ENCODE measurements around the gene MACROH2A1.
A peak's percentile ranks its signal among the peaks of the same experiment; 100 is the strongest.

Gene MACROH2A1

GRCh38 chr5:135436951-135437418, 38.0 kb upstream of the MACROH2A1 start:
- no peak for DNase-seq

DNA sequence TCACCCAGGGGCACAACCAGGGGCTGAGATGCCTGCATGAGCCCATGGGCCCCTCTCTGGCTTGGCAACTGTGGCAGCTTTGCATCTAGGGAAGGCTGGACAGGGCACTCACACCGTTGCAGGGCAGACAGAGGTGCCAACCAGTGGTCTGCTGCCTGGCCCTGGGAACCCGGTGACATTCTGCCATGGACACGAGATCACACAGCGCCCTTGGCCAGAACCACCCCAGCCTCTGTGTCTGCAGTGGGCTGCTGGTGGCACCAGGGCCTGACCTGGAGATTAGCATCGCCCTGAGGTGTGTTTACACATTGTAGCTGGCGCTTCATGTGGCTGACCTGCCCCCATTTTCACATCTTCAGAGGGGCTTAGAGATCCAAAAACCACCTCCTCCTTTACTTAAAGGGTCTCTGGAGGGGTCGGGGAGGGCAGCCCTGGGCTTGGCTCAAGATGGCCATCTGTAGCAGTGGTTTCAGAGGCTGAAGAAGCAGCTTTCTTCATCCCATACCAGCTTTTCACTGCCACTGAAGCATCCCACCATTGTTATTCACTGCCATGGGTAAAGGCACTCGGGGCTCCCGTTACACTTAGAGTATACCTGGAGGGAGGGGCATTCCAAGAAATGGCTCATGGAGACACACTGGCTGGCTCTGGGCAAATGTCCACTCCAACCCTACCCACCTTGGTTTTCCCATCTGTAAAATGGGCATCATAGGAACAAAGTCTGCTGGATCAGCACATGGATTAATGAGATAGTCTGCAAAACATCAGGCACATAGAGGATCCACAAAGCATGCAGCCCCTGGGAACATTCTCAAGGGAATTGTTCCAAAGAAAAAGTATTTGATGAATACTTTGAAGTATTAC, 36.7 kb upstream of the MACROH2A1 start:
- DNase-seq, result no peak

DNA sequence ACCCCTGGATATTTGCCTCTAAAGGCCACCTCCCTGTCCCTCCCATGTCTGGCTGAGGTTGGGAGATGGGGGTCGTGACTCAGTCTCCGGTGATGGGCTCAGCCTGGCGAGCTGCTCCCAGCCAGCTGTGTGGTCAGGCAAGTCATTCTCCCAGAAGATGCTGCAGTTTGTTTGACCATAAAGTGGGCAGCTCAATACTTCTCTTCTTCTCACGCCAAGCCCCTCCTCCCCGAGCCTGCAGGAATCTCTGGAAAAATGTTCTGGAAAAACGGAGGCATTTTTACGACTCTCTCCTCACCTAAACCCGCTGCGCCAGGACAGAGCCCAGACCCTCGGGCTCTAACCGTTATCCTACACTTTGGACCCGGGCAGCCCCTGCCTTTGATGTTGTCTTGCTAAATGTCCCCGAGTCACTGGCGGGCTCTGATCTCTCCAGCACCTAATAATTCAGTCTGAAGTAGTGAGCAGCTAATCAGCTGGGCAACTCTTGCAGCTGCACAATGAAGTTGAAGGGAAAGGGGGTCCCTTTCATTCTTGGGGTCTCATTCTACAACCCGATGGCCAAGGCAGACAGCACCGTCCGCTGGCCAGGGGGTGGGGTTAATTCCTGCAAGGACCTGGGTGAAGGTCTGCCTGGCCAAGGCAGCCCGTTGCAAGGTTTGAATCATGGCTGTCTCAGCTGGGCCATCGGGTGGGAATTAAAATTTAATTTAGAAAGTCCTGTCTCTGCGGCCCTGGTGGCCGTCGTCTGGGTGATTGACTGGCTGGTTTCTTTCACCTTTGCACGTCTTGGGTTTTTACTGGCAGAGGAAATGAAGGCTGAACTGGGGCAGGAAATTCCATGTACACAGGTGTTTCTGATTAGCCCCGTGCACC, 35.8 kb upstream of the MACROH2A1 start:
- no peak for DNase-seq

DNA sequence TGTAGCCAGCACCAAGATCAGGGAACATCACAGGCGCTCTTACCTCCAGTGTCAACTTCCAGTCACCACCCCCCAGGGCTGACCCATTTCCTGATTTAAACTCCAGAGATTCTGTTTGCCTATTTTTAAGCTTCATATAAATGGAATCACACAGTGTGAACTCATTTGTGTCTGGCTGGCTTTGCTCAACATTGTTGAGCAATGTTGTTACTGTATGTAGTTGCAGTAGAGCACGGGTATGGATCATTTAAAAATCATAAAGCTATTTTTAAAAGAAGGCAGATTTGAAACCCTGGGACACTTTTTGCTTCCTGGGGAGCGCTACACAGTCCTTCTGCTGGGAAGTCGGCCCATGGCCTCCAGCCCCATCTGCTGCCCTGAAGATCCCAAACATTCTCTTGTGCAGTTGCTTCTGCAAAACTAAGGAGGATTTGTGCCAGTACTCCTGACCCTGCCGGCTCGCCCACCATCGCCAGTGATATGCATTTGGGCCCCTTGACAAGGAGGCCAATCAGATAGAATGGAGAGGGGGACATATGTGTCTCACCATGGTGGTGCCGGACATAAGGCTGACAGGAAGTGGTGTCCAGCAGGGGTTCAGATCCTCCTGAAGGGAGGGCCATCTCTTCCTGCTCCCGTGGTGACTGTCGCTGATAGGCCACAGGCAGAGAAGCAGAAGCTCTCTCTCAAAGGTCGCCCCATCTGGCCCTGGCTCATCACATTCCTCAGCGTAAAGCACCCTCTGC, 34.8 kb upstream of the MACROH2A1 start:
- DNase-seq, result no peak

- DNase-seq, result no peak
Observed at GRCh38 chr5:135432113-135432512, 33.1 kb upstream of the MACROH2A1 start.

DNA sequence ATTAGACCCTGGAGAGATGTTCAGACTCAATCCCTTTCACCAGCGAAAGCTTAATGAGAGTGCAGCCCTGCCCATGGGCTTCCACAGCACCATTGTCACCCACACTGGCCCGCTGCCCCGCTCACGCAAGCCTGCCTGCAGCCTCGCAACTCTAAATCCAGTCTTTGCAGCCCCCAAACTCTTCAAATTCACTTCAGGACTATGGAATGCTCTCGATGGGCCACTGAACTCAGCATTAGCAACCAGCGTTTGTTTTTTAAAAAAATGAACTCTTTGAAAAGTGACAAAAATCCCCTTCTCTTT, 31.1 kb upstream of the MACROH2A1 start:
- DNase-seq, result no peak

DNA sequence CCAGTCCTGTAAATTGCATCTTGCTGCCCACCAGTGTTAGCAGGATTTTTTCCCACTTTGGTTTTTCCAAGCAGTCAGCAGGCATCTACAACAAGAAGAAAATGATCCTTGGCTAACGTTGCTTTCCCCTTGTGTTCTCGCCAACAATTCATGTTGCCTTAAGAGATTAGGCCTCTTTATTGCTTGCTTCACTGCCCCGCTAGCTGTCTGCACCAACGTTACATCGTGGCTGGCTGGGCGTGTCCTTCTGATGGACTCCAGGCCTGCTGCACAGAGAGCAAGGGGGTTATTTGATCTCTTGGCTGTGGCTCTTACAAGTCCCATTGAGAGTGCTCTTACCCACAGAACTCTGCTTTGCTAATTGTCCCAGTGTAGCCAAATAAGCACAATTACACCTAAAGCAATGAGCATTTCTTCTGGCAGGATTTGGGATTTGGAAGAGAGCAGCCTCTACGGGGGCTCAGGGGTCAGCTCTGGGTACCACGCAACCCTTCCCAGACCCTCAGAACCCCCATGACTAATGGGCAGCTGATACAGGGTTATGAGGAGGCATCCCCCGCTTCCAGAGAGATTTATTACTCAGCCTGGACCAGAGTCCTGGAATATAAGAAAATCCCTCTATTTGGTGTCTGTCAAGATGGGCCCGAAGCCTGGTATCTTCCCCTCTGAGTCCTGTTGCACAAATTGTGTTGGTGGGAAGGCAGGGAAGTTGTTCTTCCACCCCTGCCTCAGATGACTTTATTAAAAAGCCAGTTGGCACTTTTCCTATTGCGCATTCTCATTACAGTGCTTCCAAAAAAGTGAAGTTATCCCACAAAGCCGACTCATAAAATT, 30.5 kb upstream of the MACROH2A1 start:
- no peak for DNase-seq

DNA sequence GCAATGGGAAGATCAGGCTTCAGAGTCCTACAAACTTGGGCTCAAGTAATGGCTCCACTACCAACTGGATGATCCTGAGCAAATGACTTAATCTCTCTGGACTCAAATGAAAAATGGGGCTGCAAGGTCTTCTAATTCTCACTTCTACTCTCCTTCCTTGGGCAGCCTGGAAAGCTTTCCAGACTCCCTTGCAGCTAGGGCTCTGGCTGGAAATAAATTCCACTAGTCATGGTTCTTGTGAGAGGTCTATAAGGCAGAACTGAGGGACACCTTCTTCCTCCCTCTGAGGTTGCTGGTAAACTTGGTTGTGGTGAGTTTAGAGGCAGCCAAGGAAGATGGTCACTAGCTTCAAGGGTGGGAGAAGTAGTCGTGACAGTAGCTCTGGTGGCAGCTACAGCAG, 29.6 kb upstream of the MACROH2A1 start:
- no peak for DNase-seq

DNA sequence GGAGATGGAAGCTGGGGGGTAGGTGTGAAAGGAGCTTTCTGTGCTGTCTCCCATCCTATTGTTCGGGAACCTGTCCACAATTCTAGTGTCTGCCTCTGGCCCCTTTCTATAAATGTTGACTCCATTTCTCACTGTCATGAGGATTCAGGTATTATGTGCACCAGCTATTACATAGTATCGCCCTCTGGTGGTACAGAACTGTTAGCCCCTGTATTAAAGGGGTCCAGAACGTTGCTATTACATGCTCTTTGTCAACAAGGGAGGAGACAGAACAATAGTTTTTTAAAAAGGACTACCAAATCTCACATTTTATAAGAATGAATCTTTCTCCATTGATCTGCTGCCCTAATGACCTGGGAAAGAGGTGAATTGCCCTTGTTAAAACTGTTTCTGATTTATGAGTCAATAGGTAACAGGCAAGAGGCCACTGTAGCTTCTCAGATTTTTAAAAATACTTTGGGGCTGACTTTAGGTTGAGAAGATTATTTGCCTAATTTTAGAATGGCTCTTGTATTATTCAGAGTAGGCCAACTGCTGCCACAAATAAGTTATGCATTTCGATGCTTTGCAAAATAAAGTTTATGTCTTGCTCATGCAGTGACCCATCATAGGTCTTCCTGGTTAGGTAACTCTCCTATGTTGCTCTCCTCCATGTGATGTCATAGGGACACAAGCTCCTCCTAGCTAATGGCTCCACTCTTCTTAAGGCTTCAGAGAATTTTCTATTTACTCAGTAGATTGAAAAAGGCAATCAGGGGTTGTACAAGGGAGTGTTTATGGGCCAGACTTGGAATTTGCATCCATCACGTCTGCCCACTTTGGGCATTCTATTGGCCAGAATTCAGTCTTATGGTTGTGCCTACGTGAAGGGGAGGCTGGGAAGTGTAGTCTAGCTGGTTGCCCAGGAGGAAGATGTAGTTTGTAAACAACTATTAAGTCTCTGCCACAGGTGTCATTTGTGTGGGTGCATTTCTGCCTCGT, 27.4 kb upstream of the MACROH2A1 start:
- DNase-seq, result no peak

GRCh38 chr5:135425641-135426040, 26.6 kb upstream of the MACROH2A1 start:
- DNase-seq, result no peak

DNA sequence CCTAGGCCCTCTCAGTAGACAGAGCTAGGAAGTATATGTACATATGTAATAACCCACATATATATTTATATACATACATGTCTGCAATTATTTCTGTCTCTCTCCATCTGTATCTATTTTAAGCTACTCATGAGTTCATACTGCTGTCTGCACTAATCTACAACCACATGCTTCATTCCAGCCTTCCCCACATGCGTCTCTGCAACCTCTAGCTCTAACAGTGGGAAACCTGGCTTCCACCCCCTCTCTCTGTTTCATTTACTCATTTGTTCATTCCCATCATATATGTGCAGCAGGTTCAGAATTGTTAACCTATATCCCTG, 24.8 kb upstream of the MACROH2A1 start:
- no peak for DNase-seq

- no peak for DNase-seq
Observed at GRCh38 chr5:135423146-135423845, 24.3 kb upstream of the MACROH2A1 start.

DNA sequence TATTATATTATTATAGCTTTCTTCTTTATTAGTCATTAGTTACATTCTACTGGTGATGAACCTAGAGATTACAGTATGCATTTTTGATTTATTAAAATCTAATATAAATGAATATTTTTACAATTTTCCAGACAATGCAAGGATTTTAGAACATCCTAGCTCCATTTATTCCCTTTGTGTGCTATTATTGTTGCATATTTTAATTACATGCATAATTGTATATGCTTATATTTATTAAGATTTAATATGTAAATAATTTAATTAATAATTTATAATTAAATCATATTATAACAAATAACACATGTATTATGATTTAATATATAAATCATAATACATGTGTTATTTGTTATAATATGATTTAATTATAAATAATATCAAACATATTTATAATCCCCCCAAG, 23.4 kb upstream of the MACROH2A1 start:
- no peak for DNase-seq

DNA sequence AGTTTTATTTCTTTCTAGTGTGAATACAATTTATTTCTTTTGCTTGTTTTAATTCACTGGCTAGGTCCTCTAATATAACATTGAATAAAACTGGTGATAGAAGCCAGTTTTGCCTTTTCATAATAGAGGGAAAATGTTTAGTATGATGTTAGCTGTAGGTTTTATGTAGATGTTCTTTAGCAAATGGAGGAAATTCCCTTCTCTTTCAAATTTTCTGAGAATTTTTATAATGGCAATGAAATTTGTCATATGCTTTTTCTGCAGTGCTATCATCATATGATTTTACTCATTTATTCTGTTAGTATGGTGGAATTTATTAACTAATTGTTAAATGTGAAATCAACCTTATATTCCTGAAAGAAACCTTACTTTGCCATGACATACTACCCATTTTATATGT, 18.1 kb upstream of the MACROH2A1 start:
- no peak for DNase-seq

- DNase-seq, result no peak
Observed at GRCh38 chr5:135405082-135405481, 6.1 kb upstream of the MACROH2A1 start.

DNA sequence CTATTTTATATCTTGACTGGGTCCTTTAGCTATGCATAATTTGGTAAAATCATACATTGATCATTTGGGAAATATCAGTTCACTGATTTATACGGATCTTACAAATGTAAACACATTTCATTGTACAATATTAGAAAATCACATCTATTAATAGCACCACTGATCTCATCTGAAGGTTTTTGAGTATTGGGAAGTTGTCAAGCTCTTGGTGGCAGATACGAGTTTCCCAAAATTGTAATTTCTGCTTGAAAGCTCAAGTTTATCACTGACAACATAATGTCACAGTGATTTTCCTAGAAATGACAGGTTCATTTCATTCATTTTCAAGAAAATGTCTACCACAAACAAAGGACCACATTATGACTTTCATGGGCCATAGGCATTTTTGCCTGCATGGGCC, 3.0 kb upstream of the MACROH2A1 start:
- no peak for DNase-seq

DNA sequence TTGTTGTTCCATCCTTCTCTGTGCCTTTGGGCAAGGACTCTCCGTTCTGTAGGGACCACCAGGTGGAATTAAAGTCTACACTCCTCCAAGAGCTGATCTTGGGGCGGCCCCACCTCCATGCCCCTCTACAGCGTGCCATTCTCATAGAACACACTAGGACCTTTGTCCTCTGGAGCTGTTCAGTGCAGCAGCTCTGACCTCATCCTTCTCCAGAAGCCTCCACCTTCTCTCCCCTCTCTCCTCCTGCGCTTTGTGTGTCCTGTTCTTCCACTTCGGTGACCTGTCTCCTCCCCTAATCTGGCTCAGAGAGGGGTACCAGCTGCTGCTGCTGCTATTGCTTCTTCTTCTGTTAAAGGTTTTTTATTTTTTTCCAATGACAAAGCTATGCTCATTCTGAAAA, 1.8 kb upstream of the MACROH2A1 start:
- DNase-seq, result peak in 1 of 56 donors; percentile 32

DNA sequence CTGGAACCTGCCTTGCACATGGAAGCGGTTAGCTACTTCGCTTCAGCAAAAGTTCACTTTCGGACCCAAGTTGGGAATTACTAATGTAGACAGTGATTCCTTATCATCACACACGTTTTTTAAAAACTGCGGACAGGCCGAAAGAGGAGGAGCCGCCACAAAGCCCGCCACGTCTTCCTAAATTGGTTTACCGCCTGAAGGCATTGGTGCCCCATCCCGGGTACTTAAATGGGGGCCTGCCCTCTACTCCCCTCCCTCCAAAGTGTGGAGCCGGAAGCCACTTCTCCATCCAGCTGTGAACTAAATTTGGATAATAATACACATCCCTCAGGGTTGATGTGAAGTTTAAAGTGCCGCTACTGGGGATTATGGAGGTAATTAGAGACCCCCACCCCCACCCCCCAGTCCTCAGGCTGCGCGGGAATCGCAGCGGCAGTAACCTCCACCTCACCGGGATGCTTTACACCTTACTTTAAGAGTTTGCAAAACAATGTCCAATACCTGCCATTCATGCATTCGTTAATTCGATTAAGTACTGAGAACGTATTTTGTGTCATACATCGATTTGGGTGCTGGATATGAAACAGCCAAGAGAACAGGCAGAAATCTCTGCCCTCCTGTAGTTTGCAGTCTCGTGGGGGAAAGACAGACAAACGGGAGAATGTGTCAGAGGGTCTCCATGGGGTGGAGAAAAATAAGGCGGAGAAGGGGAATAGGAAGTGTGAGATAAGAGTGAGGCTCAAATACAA, 937 bp upstream of the MACROH2A1 start:
- DNase-seq, result no peak

Data from amygdala (tissue), 56 donors.